NT2/D1 (cell line): Measurements from ENCODE around the gene SIKE1.
"Not testable (repeated sequence)": the region's sequence is repeated elsewhere in the genome, so short reads cannot be mapped to it uniquely, and the experiment has no call there.

Experiments used
- DNase-seq: peaks from one replicate; pipeline ENCODE4 v3.0.0-alpha.2; 2011; ENCODE audit warnings: low read depth, low spot score
- H3K27me3 ChIP-seq: 2 replicates; pipeline ENCODE4 v1.6.0; 2011; ENCODE audit warnings: mild to moderate bottlenecking; ENCODE audit not compliant: insufficient read length, insufficient read depth
- H3K36me3 ChIP-seq: 2 replicates; pipeline ENCODE4 v1.6.1; 2011; ENCODE audit warnings: mild to moderate bottlenecking, low read length, mixed read lengths; ENCODE audit not compliant: insufficient read depth, insufficient read length
- H3K4me1 ChIP-seq: 2 replicates; pipeline ENCODE4 v1.5.1; 2011; ENCODE audit not compliant: insufficient read depth, insufficient read length
- H3K4me3 ChIP-seq: 2 replicates; pipeline ENCODE4 v1.5.1; 2011; ENCODE audit warnings: low read depth; ENCODE audit not compliant: insufficient read length
- H3K9ac ChIP-seq: 2 replicates; pipeline ENCODE4 v1.6.0; 2011; ENCODE audit warnings: low read depth; ENCODE audit not compliant: insufficient read length
- H3K9me3 ChIP-seq: 2 replicates; pipeline ENCODE4 v1.5.1; 2011; ENCODE audit warnings: mild to moderate bottlenecking, low read length; ENCODE audit not compliant: insufficient read depth
- SUZ12 ChIP-seq: IDR thresholded peaks from 2 replicates; pipeline ENCODE4 v1.6.1; 2011; ENCODE audit not compliant: insufficient read length, insufficient read depth; ENCODE audit errors: extremely low read depth
- YY1 ChIP-seq: IDR thresholded peaks from 2 replicates; pipeline ENCODE4 v1.6.1; 2011; ENCODE audit not compliant: insufficient read length, insufficient read depth
- ZNF274 ChIP-seq: IDR thresholded peaks from 2 replicates; pipeline ENCODE4 v1.6.1; 2011; ENCODE audit warnings: mild to moderate bottlenecking, low read depth, low read length

Gene SIKE1

GRCh38 chr1:114780344-114781226 is at the start of gene SIKE1:
SIKE1 (minus strand) TSS chr1:114780685; CDS start chr1:114780607, 78 bp downstream.
- Histone ChIP-seq H3K4me3 (peak within 1 kb of the TSS; percentile 97), H3K27me3 (peaks cover 3% of the 10 kb centered on the region), H3K9me3 (no peaks in the 10 kb centered on the region), H3K4me1 (no peaks in the 10 kb centered on the region), H3K9ac (peak within 1 kb of the TSS; percentile 99), H3K36me3 (peaks cover 34% of the 10 kb centered on the region)
- DNase-seq, result peak; percentile 98
- TF ChIP-seq ZNF274, result no peak
- no peak for TF ChIP-seq SUZ12
- TF ChIP-seq YY1, result no peak

- H3K27me3 ChIP-seq, H3K4me3 ChIP-seq, H3K36me3 ChIP-seq, H3K9ac ChIP-seq, H3K4me1 ChIP-seq, DNase-seq: not testable (repeated sequence)
- peaks cover 37% of the 10 kb centered on the region for H3K9me3 ChIP-seq
Observed at GRCh38 chr1:114830075-114830474, 49.6 kb upstream of the SIKE1 start.

GRCh38 chr1:114828251-114828650 is 47.8 kb upstream of the SIKE1 start:
- Histone ChIP-seq H3K4me1 (no peaks in the 10 kb centered on the region), H3K27me3 (no peaks in the 10 kb centered on the region), H3K9me3 (peaks cover 39% of the 10 kb centered on the region), H3K36me3 (no peaks in the 10 kb centered on the region), H3K4me3 (no peak overlapping the region), H3K9ac (no peak overlapping the region)
- TF ChIP-seq SUZ12 (no peak), YY1 (no peak), ZNF274 (no peak)
- peak; percentile 5 for DNase-seq

- Histone ChIP-seq H3K4me1 (no peaks in the 10 kb centered on the region), H3K27me3 (no peaks in the 10 kb centered on the region)
Observed at GRCh38 chr1:114821978-114822377, 41.5 kb upstream of the SIKE1 start.

GRCh38 chr1:114820392-114820791 is 39.9 kb upstream of the SIKE1 start:
- TF ChIP-seq YY1 (no peak), SUZ12 (no peak), ZNF274 (no peak)
- H3K9me3 ChIP-seq, result peaks cover 38% of the 10 kb centered on the region
- no peak overlapping the region for H3K9ac ChIP-seq
- no peak for DNase-seq
- H3K4me1 ChIP-seq, result no peaks in the 10 kb centered on the region
- no peaks in the 10 kb centered on the region for H3K36me3 ChIP-seq
- no peak overlapping the region for H3K4me3 ChIP-seq
- H3K27me3 ChIP-seq, result no peaks in the 10 kb centered on the region

More at GRCh38 chr1:114821978-114822377, 41.5 kb upstream of the SIKE1 start:
- no peak for TF ChIP-seq ZNF274
- no peak for TF ChIP-seq YY1
- no peak for TF ChIP-seq SUZ12
- Histone ChIP-seq H3K4me3 (no peak overlapping the region), H3K9me3 (peaks cover 45% of the 10 kb centered on the region), H3K9ac (no peak overlapping the region), H3K36me3 (no peaks in the 10 kb centered on the region)
- no peak for DNase-seq

- Histone ChIP-seq H3K4me3 (no peak overlapping the region), H3K9me3 (peaks cover 33% of the 10 kb centered on the region), H3K36me3 (no peaks in the 10 kb centered on the region), H3K9ac (no peak overlapping the region), H3K4me1 (no peaks in the 10 kb centered on the region), H3K27me3 (no peaks in the 10 kb centered on the region)
- TF ChIP-seq SUZ12, result no peak
- TF ChIP-seq ZNF274, result no peak
- TF ChIP-seq YY1, result no peak
- no peak for DNase-seq
Observed at GRCh38 chr1:114819869-114820268, 39.4 kb upstream of the SIKE1 start.

- DNase-seq, H3K9ac ChIP-seq, H3K27me3 ChIP-seq, H3K4me1 ChIP-seq, H3K4me3 ChIP-seq, H3K36me3 ChIP-seq: not testable (repeated sequence)
- H3K9me3 ChIP-seq, result peaks cover 12% of the 10 kb centered on the region; the same call in 1 of the 2 replicates
Observed at GRCh38 chr1:114804449-114804848, 24.0 kb upstream of the SIKE1 start.
